ENCODE data around the gene SUGP1.

DNA sequence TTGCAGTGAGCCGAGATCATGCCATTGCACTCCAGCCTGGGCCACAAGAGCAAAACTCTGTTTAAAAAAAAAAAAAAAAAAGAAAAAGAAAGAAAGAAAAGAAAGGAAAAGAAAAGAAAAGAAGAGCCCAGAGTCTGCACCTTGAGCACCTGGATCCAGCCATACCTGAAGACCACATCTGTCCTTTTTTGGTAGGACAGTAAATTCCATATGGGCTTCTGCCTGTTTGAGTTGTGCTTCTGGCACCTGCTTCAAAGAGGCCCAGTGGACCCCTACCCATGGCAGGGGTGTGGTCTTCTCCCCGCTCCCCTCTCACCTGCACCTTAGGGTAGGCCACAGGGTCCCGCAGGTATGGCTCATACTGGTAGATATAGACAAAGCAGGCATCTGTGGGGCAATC is 53.0 kb downstream of the SUGP1 start:
- no peak for TF ChIP-seq CTCF (IDR thresholded peaks at IDR 0.05)
- no peak for TF ChIP-seq POLR2A (IDR thresholded peaks at IDR 0.05)
- no peak for TF ChIP-seq POLR2AphosphoS5 (IDR thresholded peaks at IDR 0.05)

All from gastroesophageal sphincter (tissue), 3 donors.